Right lobe of liver (tissue), 6 donors: ENCODE results near the gene VEGFA. TPM values are rescaled to one million over a fixed set of nuclear protein-coding genes. Genes with fewer than 3 reads are reported as not detected.
A peak's percentile ranks its signal among the peaks of the same experiment; 100 is the strongest.

Source experiments
- ATAC-seq, 4 donors: fragments of 200-7000 bp; cut with Tn5 transposase; one replicate each; pipeline ENCODE4 v1.9.1; 2020; ENCODE audit warnings: mild to moderate bottlenecking in 4 of 4, moderate library complexity in 4 of 4
- DNase-seq, 3 donors: peaks; one replicate each; pipeline ENCODE4 v3.0.0-alpha.2; 2020
- H3K27ac ChIP-seq, 3 donors: fragments of 200-600 bp; one replicate each; pipeline ENCODE4 v1.8.0; 2022
- H3K27me3 ChIP-seq, 2 donors: fragments of 200-600 bp; one replicate each; pipeline ENCODE4 v1.8.0; 2022
- H3K36me3 ChIP-seq, 4 donors: fragments of 200-600 bp; sonication (generic) in 1 of 4; one replicate each; pipeline versions ENCODE4 v1.5.1 to v1.8.0; 2017 to 2022; ENCODE audit warnings: control low read depth in 1 of 4
- H3K4me1 ChIP-seq, 4 donors: fragments of 200-600 bp; sonication (generic) in 1 of 4; one replicate each; pipeline versions ENCODE4 v1.5.1 to v1.8.0; 2017 to 2022; ENCODE audit warnings: control low read depth in 1 of 4
- H3K4me3 ChIP-seq, 3 donors: fragments of 200-600 bp; one replicate each; pipeline ENCODE4 v1.8.0; 2022
- H3K9me3 ChIP-seq, 4 donors: fragments of 200-600 bp; sonication (generic) in 1 of 4; one replicate each; pipeline versions ENCODE4 v1.5.1 to v1.8.0; 2017 to 2022; ENCODE audit warnings: control low read depth in 1 of 4
- CTCF ChIP-seq, 4 donors: fragments of 200-600 bp in 3 of 4; fragments of 450-650 bp in 1 of 4; IDR thresholded peaks; one replicate each; pipeline versions ENCODE4 v1.5.1 to v1.8.0; 2016 to 2022; ENCODE audit warnings: antibody characterized with exemption in 4 of 4, mild to moderate bottlenecking in 2 of 4
- POLR2A ChIP-seq: fragments of 450-650 bp; IDR thresholded peaks from one replicate; pipeline ENCODE4 v1.6.1; 2017; ENCODE audit warnings: antibody characterized with exemption, mild to moderate bottlenecking
- WGBS: methylation state at CpG from one replicate; pipeline ENCODE4 v1.1.6; 2018; ENCODE audit warnings: low coverage, low lambda C conversion rate; ENCODE audit not compliant: insufficient coverage; ENCODE audit errors: missing lambda C conversion rate; 5-methylcytosine and 5-hydroxymethylcytosine counted together
- intact Hi-C, 2 donors: fragments of 100-400 bp; cut with DNase I; formaldehyde crosslinking; loops; one replicate each; pipeline versions ENCODE4 v1.11.2 to v1.14.1; 2022
- total RNA-seq, 6 experiments: library from RNA; depleted of rRNA in 2 of 6; stranded (reverse); fragments of >200 nt in 2 of 6; fragmentation: NEBNext Ultra II Directional in 3 of 6; extraction: Animal tissue kit (Norgen Biotek cat#: 25700) in 3 of 6; gene quantifications; one replicate each; pipeline versions ENCODE4 v1.1.0 to v1.2.4, GENCODE V29; 2016 to 2023
- donor health status: DM: no; HTN: yes; CAD: no.
- donor health status: DM: no; HTN: no; CAD: no.
- donor health status: DM: no; HTN: no; CAD: no.
- donor health status: DM: no; HTN: yes; CAD: no.
- donor health status: DM: no; HTN: yes; CAD: no.

The VEGFA gene
- total RNA-seq, 6 experiments from 2014 or later: 91.3 to 571 (median 132) TPM

- WGBS: 80% methylated on average over 2 of the region's 2 CpGs
These were observed 23.9 kb upstream of the VEGFA start for GRCh38 chr6:43746071-43746470.

GRCh38 chr6:43746613-43747102 lies 23.4 kb upstream of the VEGFA start:
- intact Hi-C loops: no loop called here
- ATAC-seq: peak in 1 of 4 donors; percentile 35
- 67% methylated on average over 7 of the region's 13 CpGs for WGBS

More at GRCh38 chr6:43746071-43746470, 23.9 kb upstream of the VEGFA start:
- Histone ChIP-seq H3K27ac (no peak overlapping the region), H3K36me3 (no peaks in the 10 kb centered on the region), H3K4me1 (no peaks in the 10 kb centered on the region), H3K4me3 (no peak overlapping the region), H3K27me3 (no peaks in the 10 kb centered on the region), H3K9me3 (no peaks in the 10 kb centered on the region)
- intact Hi-C loops: no loop called here
- TF ChIP-seq CTCF (IDR thresholded peaks at IDR 0.05) (no peak), POLR2A (no peak)
- DNase-seq (no peak), ATAC-seq (no peak)

GRCh38 chr6:43747784-43748183 lies 22.2 kb upstream of the VEGFA start:
- intact Hi-C loops: no loop called here
- WGBS: 86% methylated on average over 4 of the region's 4 CpGs
- H3K36me3 ChIP-seq: no peaks in the 10 kb centered on the region
- no peak overlapping the region for H3K27ac ChIP-seq
- H3K9me3 ChIP-seq: no peaks in the 10 kb centered on the region
- H3K27me3 ChIP-seq: no peaks in the 10 kb centered on the region
- no peak for TF ChIP-seq POLR2A
- no peak for TF ChIP-seq CTCF (IDR thresholded peaks at IDR 0.05)
- H3K4me3 ChIP-seq: no peak overlapping the region
- DNase-seq: peak in 1 of 3 donors; percentile 19
- ATAC-seq: no peak
- no peaks in the 10 kb centered on the region for H3K4me1 ChIP-seq

More at GRCh38 chr6:43746613-43747102, 23.4 kb upstream of the VEGFA start:
- H3K27ac ChIP-seq: no peak overlapping the region
- H3K4me1 ChIP-seq: no peaks in the 10 kb centered on the region
- H3K27me3 ChIP-seq: no peaks in the 10 kb centered on the region
- TF ChIP-seq POLR2A: no peak
- TF ChIP-seq CTCF (IDR thresholded peaks at IDR 0.05): no peak
- no peaks in the 10 kb centered on the region for H3K36me3 ChIP-seq
- H3K4me3 ChIP-seq: no peak overlapping the region
- DNase-seq: peak in 1 of 3 donors; percentile 37
- H3K9me3 ChIP-seq: no peaks in the 10 kb centered on the region

- H3K4me3 ChIP-seq: no peak overlapping the region
- H3K9me3 ChIP-seq: no peaks in the 10 kb centered on the region
- no peak for TF ChIP-seq POLR2A
- TF ChIP-seq CTCF (IDR thresholded peaks at IDR 0.05): no peak
- no peaks in the 10 kb centered on the region for H3K4me1 ChIP-seq
- no peak for ATAC-seq
- no peak overlapping the region for H3K27ac ChIP-seq
- H3K36me3 ChIP-seq: no peaks in the 10 kb centered on the region
- WGBS: 78% methylated on average over 2 of the region's 2 CpGs
- H3K27me3 ChIP-seq: no peaks in the 10 kb centered on the region
- DNase-seq: no peak
- intact Hi-C loops: no loop called here
These were observed 21.2 kb upstream of the VEGFA start for GRCh38 chr6:43748765-43749164.

- Histone ChIP-seq H3K27ac (no peak overlapping the region), H3K4me1 (no peaks in the 10 kb centered on the region), H3K36me3 (no peaks in the 10 kb centered on the region), H3K27me3 (no peaks in the 10 kb centered on the region), H3K9me3 (no peaks in the 10 kb centered on the region), H3K4me3 (no peak overlapping the region)
- DNase-seq (peak in 1 of 3 donors; percentile 3), ATAC-seq (no peak)
- 57% methylated on average over 1 of the region's 2 CpGs for WGBS
- no peak for TF ChIP-seq CTCF (IDR thresholded peaks at IDR 0.05)
- intact Hi-C loops: no loop called here
These were observed 20.6 kb upstream of the VEGFA start for GRCh38 chr6:43749461-43749860.
